HG03460 (cell line): ENCODE measurements around the gene TMEM255B.

Experiments
- ATAC-seq: cut with Tn5 transposase; IDR thresholded peaks from one replicate; pipeline ENCODE4 v1.9.1; 2021; ENCODE audit not compliant: unreplicated experiment

The TMEM255B gene

GRCh38 chr13:113766035-113766800 is 7.2 kb downstream of the TMEM255B start:
- no peak for ATAC-seq

GRCh38 chr13:113767366-113767765 is 8.3 kb downstream of the TMEM255B start:
- no peak for ATAC-seq

GRCh38 chr13:113768018-113768905 is 9.2 kb downstream of the TMEM255B start:
- ATAC-seq, result no peak

- no peak for ATAC-seq
These were observed 10.1 kb downstream of the TMEM255B start for GRCh38 chr13:113769106-113769505.

- no peak for ATAC-seq
These were observed 10.9 kb downstream of the TMEM255B start for GRCh38 chr13:113769881-113770280.

- ATAC-seq, result no peak
These were observed 11.4 kb downstream of the TMEM255B start for GRCh38 chr13:113770441-113770840.

GRCh38 chr13:113770937-113771336 is 11.9 kb downstream of the TMEM255B start:
- ATAC-seq, result no peak

- ATAC-seq, result no peak
These were observed 12.8 kb downstream of the TMEM255B start for GRCh38 chr13:113771709-113772331.

GRCh38 chr13:113774177-113775107 is 15.4 kb downstream of the TMEM255B start:
- ATAC-seq, result no peak

GRCh38 chr13:113775451-113776145 is 16.6 kb downstream of the TMEM255B start:
- ATAC-seq, result no peak

GRCh38 chr13:113776231-113777125 is 17.5 kb downstream of the TMEM255B start:
- no peak for ATAC-seq

GRCh38 chr13:113777311-113778260 is 18.6 kb downstream of the TMEM255B start:
- ATAC-seq, result no peak

GRCh38 chr13:113781571-113781970 is 22.5 kb downstream of the TMEM255B start:
- no peak for ATAC-seq

GRCh38 chr13:113782472-113782871 is 23.4 kb downstream of the TMEM255B start:
- no peak for ATAC-seq

- ATAC-seq, result no peak
These were observed 24.3 kb downstream of the TMEM255B start for GRCh38 chr13:113783200-113783881.

- no peak for ATAC-seq
These were observed 25.1 kb downstream of the TMEM255B start for GRCh38 chr13:113783966-113784644.

- no peak for ATAC-seq
These were observed 25.6 kb downstream of the TMEM255B start for GRCh38 chr13:113784645-113785024.
